GM13976 (cell line): ENCODE results near the gene GBX1.

Experiments
- DNase-seq: peaks from one replicate; pipeline ENCODE4 v3.0.0; 2012; ENCODE audit warnings: low spot score
- in situ Hi-C: fragments of 300-500 bp; cut with MboI; formaldehyde crosslinking; loops from one replicate; pipeline ENCODE4 v1.12.0; 2022; ENCODE audit warnings: low sequenced_read_pairs, mixed read lengths, inconsistent platforms; ENCODE audit not compliant: unreplicated experiment
- TF ChIP-seq, protein P1 (sequence below): IDR thresholded peaks from 2 replicates; pipeline ENCODE4 v1.5.1; 2012; ENCODE audit warnings: borderline replicate concordance, mild to moderate bottlenecking; ENCODE audit not compliant: insufficient read depth; ENCODE audit errors: extremely low read depth, missing control alignments, control extremely low read depth

GBX1 gene

GRCh38 chr7:151116603-151117440 lies 50.7 kb downstream of the GBX1 start:
- no peak for DNase-seq
- in situ Hi-C loops = no loop called here
- TF ChIP-seq, protein P1, sequence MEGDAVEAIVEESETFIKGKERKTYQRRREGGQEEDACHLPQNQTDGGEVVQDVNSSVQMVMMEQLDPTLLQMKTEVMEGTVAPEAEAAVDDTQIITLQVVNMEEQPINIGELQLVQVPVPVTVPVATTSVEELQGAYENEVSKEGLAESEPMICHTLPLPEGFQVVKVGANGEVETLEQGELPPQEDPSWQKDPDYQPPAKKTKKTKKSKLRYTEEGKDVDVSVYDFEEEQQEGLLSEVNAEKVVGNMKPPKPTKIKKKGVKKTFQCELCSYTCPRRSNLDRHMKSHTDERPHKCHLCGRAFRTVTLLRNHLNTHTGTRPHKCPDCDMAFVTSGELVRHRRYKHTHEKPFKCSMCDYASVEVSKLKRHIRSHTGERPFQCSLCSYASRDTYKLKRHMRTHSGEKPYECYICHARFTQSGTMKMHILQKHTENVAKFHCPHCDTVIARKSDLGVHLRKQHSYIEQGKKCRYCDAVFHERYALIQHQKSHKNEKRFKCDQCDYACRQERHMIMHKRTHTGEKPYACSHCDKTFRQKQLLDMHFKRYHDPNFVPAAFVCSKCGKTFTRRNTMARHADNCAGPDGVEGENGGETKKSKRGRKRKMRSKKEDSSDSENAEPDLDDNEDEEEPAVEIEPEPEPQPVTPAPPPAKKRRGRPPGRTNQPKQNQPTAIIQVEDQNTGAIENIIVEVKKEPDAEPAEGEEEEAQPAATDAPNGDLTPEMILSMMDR = no peak

DNA sequence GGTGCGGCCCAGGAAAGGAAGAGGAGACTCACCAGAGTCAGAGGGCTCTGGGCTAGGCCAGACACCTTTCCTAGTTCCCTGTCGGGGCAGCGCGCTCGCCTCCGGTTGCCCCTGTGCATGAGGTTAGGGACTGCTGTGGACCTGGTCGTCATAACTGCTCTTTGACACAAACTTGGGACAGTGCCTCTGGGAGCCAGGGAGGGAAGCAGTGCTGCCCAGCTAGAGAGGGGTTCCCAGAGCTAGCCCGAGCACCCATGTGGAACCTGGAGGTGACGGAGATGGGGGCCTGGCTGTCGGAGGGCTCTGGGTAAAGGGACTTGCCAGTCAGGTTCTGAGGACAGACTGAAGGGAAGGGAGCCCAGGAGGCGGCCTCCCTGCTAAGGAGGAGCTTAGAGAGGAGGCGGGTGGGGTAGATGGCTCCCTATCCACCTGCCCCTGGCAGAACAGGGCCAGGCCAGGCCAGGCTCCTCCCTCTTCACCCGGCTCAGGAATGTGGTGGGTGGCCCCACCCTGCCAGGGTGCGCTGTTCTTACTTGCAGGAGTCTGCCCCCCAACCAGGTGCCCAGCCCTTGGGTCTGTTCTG lies 51.6 kb downstream of the GBX1 start:
- DNase-seq = no peak
- in situ Hi-C loops = no loop called here
- TF ChIP-seq, protein P1 = no peak

DNA sequence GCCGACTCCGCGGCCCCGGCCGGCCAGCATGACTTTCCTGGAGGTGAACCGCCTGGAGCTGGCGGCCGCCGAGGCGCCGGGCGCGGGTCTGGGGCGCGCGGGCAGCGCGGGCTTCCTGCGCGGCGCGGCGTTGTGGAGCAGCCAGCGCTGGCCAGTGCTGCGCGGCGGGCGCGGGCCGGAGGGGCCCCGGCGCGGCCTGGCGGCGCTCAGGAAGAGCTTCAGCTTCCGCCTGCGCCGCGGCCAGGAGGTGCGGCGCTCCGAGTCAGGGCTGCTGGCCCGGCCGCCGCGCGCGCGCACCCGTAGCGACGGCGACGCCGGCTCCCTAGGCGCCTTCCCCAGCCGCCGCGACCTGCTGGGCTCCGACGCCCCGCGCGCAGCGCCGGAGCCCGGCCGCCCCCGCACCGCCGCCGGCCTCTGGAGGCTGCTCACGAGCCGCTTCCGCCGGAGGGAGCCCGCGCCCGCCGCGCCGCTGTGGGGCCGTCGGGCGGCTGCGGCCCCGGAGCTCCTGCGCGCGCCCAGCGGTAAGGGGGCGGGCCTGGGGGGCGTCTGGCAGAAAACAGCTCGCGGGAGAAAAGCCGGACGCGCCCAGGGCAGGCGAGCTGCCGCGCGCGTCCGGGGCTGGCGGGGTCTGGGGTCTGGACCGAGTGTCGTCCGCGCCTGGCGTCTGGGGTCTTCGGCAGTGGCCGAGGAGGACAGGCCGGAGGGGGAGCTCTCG lies 52.2 kb downstream of the GBX1 start:
- TF ChIP-seq, protein P1 = no peak
- in situ Hi-C loops = no loop called here
- DNase-seq = peak; percentile 71

- no peak for DNase-seq
- in situ Hi-C loops = no loop called here
- TF ChIP-seq, protein P1 = no peak
Observed at GRCh38 chr7:151114151-151115090, 53.1 kb downstream of the GBX1 start.

DNA sequence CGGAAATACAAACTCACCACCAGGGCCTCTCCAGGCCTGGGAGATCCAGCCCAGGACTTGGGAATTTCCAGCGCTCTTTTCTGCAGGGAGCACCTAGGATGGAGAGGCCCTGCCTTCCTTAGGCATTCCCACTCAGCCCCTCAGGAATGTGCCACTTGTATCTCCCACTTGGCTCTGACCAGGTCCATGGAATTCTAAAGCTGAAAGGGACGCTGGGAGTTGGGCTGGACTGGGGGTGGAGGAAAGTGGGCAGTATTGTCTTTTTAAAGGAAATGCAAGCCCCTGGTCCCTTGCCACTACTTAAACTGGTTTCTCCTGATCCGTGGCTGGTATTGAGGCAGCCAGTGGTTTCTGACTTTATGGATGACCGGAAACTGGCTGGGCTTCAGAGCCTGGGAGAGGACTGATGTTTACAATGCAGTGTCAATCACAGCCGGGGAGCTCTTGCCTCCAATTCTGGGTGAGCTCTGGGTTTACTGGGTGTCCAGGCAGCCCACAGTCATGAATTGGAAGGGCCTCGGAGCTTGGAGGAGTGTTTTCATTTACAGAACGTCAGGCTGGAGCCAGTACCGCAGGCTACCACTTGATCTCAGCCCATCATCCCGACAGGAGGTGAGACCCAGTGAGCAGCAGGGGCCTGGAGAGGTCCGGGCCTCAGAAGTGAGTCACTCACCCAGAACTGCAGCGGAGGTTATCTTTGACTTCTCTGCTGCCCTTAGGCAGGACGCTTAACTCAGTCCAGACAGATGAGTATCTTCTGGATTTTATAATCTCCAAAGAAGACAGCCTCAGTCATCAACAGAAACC lies 53.9 kb downstream of the GBX1 start:
- DNase-seq = no peak
- in situ Hi-C loops = no loop called here
- TF ChIP-seq, protein P1 = no peak
